HepG2 (cell line): Measurements from ENCODE around the gene CLUH. TPM values are rescaled to one million over a fixed set of nuclear protein-coding genes. Genes with fewer than 3 reads are reported as not detected.

Experiments
- ATAC-seq: fragments of 200-7000 bp; cut with Tn5 transposase; 3 replicates; pipeline ENCODE4 v1.9.1; 2020; ENCODE audit warnings: mild to moderate bottlenecking, moderate library complexity
- BruUV-seq: library from RNA; stranded (reverse); fragments of 400-500 nt; replicated peaks from 2 replicates; lab custom pipeline; 2021; lab: Mats Ljungman, UMichigan
- CTCF ChIA-PET: fragments of 300-600 bp; formaldehyde crosslinking; extraction: SDS; loops from one replicate; lab custom pipeline; 2021; ENCODE audit warnings: low total read pairs, inconsistent platforms, low intra/inter-chr PET ratio; lab: Yijun Ruan, JAX
- POLR2A ChIA-PET: fragments of 350-600 bp; sonication (Branson Sonifier 250); formaldehyde crosslinking; loops from one replicate; lab custom pipeline; 2020; ENCODE audit warnings: antibody characterized with exemption, inconsistent platforms; lab: Yijun Ruan, JAX
- DNase-seq: peaks from one replicate; pipeline ENCODE4 v3.0.0-alpha.2; 2015; ENCODE audit warnings: low spot score
- FAIRE-seq: peaks from 3 replicates; lab custom pipeline; 2011; peaks lifted over from hg19 to GRCh38; lab: Jason Lieb, UNC
- H2AFZ ChIP-seq: one replicate; pipeline ENCODE4 v1.6.1; 2011; ENCODE audit warnings: low read length, inconsistent platforms
- H3K27ac ChIP-seq: fragments of 300-600 bp; 3 replicates; pipeline ENCODE4 v1.8.0; 2011; ENCODE audit warnings: mixed run types, mild to moderate bottlenecking, mixed read lengths, low read length, inconsistent platforms; ENCODE audit not compliant: insufficient read depth; ENCODE audit errors: extremely low read length
- H3K27me3 ChIP-seq, 2 experiments: fragments of 200-600 bp in 1 of 2; 2 replicates in 1 of 2; 3 replicates in 1 of 2; pipeline versions ENCODE4 v1.6.0 to v1.8.0; 2011; ENCODE audit warnings: low read length in 2 of 2, mild to moderate bottlenecking in 2 of 2, moderate library complexity in 2 of 2, inconsistent platforms in 1 of 2; ENCODE audit not compliant: insufficient read depth in 2 of 2, control insufficient read depth in 1 of 2
- H3K36me3 ChIP-seq, 2 experiments: fragments of 200-600 bp in 1 of 2; replicated peaks in 1 of 2; 2 replicates in 1 of 2; 3 replicates in 1 of 2; pipeline versions ENCODE4 v1.5.1 to v1.8.0; 2011; ENCODE audit warnings: low read length in 2 of 2, inconsistent platforms in 1 of 2; ENCODE audit not compliant: insufficient read depth in 2 of 2, control insufficient read depth in 1 of 2
- H3K4me1 ChIP-seq: 2 replicates; pipeline ENCODE4 v1.5.1; 2012; ENCODE audit warnings: low read length, inconsistent platforms; ENCODE audit not compliant: insufficient read depth
- H3K4me2 ChIP-seq: 2 replicates; pipeline ENCODE4 v1.6.0; 2011; ENCODE audit warnings: low read depth, low read length, inconsistent platforms
- H3K4me3 ChIP-seq, 3 experiments: fragments of 200-600 bp in 1 of 3; sonication (generic), shearing (Covaris generic) in 1 of 3; replicated peaks in 1 of 3; 2 replicates each; pipeline ENCODE4 v1.5.1; 2011 to 2016; ENCODE audit warnings: low read length in 3 of 3, inconsistent platforms in 2 of 3, low read depth in 2 of 3, mild to moderate bottlenecking in 2 of 3, control low read depth in 1 of 3, mixed read lengths in 1 of 3; ENCODE audit not compliant: insufficient read depth in 1 of 3
- H3K79me2 ChIP-seq: one replicate; pipeline ENCODE4 v1.6.1; 2011; ENCODE audit warnings: low read length, inconsistent platforms; ENCODE audit not compliant: insufficient read depth
- H3K9ac ChIP-seq: 2 replicates; pipeline ENCODE4 v1.6.0; 2011; ENCODE audit warnings: mild to moderate bottlenecking, low read depth, low read length, inconsistent platforms; ENCODE audit not compliant: insufficient read depth
- H3K9me3 ChIP-seq: 2 replicates; pipeline ENCODE4 v1.5.1; 2012; ENCODE audit warnings: mild to moderate bottlenecking, low read length
- H4K20me1 ChIP-seq: 2 replicates; pipeline ENCODE4 v1.6.0; 2011; ENCODE audit warnings: inconsistent platforms, mild to moderate bottlenecking, low read length, moderate library complexity; ENCODE audit not compliant: insufficient read depth
- CHD2 ChIP-seq: IDR thresholded peaks from 2 replicates; pipeline ENCODE4 v1.6.1; 2011; ENCODE audit warnings: low read depth, low read length, improper control_type of control experiment
- FOSL2 ChIP-seq: sonication (generic); formaldehyde crosslinking; IDR thresholded peaks from 2 replicates; pipeline ENCODE4 v1.4.0; 2020; ENCODE audit warnings: missing genetic modification reagents
- GATAD1 ChIP-seq: IDR thresholded peaks from 2 replicates; pipeline ENCODE4 v1.6.1; 2016; ENCODE audit warnings: missing genetic modification reagents, missing compliant biosample characterization
- NFYC ChIP-seq: IDR thresholded peaks from 2 replicates; pipeline ENCODE4 v1.6.1; 2016; ENCODE audit warnings: missing genetic modification reagents, missing compliant biosample characterization
- SIN3A ChIP-seq: IDR thresholded peaks from 2 replicates; pipeline ENCODE4 v1.6.1; 2011; ENCODE audit warnings: low read depth, mild to moderate bottlenecking, control low read depth, low read length, borderline replicate concordance
- ZNF335 ChIP-seq: sonication (generic); formaldehyde crosslinking; IDR thresholded peaks from 2 replicates; pipeline ENCODE4 v1.4.0; 2020; ENCODE audit warnings: missing genetic modification reagents
- WGBS: methylation state at CpG from one replicate; pipeline ENCODE4 v1.1.6; 2017; ENCODE audit warnings: low lambda C conversion rate; 5-methylcytosine and 5-hydroxymethylcytosine counted together
- in situ Hi-C: cut with HindIII; loops from 2 replicates; pipeline ENCODE4 v1.10.0; 2017; ENCODE audit warnings: low pct_unique_long_range_greater_than_20kb; ENCODE audit not compliant: extremely low pct_ligation_motif_present
- intact Hi-C: fragments of 100-400 bp; cut with micrococcal nuclease; formaldehyde crosslinking; loops from one replicate; pipeline ENCODE4 v1.10.0; 2022; ENCODE audit not compliant: unreplicated experiment
- polyA plus RNA-seq, 8 experiments: library from polyadenylated mRNA; depleted of rRNA in 3 of 8; stranded (reverse) in 7 of 8; unstranded in 1 of 8; fragments of >200 nt; fragmentation: Illumina TruSeq in 4 of 8; extraction: Trizol in 4 of 8; gene quantifications; 2 replicates each; pipeline versions ENCODE4 v1.2.1 to v1.2.3, GENCODE V29; 2011 to 2016; ENCODE audit warnings: low read depth in 4 of 8, missing spikeins in 1 of 8, mixed read lengths in 1 of 8; ENCODE audit not compliant: insufficient read depth in 1 of 8
- total RNA-seq, 5 experiments: library from RNA; depleted of rRNA; stranded (reverse); fragments of >200 nt; fragmentation: Illumina TruSeq; extraction: Trizol; gene quantifications; 2 replicates each; pipeline ENCODE4 v1.2.3, GENCODE V29; 2016; ENCODE audit warnings: low read depth in 1 of 5
- TF ChIP-seq, protein P1 (sequence below): sonication (generic); formaldehyde crosslinking; IDR thresholded peaks from one replicate; pipeline ENCODE4 v1.5.1; 2020; ENCODE audit warnings: mild to moderate bottlenecking, missing genetic modification reagents; ENCODE audit errors: not compliant biosample characterization

CLUH gene
- total and polyA plus RNA-seq, 2 of the 13 experiments (the other 11 are each of a cell fraction or from before 2014, with no cell fraction given) = 30.9 to 60.5 TPM

DNA sequence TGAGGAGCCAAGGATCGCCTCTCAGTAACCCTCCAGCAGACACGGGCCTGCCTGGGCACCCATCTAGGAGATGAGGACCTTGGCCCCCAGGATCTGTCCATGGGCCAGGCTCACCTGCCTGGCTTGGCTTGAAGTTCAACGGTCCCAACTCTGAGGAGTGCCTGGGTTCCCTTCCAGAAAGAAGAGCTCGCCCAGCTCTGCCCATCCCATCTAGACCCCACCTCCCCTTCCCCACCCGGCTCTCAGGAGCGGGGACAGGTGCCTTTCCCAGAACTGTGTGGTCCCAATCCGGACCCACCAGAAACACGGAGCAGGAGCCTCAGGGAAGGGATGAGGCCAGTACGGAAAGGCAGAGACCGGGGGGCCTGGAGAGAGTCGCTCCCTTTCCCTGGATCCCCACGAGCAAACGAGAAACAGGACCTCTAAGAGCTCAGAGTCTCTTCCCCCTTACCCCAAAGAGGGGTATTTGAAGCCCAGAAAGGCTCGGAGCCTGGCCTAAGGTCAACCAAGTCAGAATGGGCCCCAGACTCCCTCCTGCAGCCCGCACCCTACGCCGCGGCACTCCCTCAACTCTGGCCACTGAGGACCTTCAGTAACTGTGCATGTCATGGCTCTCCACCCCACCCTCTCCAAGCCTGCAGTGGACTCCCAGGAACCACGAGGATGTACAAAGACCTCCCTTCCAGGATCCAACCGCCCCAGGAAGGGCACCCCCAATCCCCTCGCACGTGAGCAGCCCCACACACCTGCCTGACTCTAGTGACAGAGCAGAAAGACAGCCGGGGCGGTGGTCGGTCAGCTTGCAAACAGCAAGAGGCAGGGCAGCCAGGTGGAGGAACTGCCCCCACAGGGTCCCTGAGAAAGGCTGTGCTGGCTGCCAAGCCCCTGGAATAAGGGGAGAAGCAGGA lies 5.4 kb downstream of the CLUH start (continued):
- TF ChIP-seq, protein P1, sequence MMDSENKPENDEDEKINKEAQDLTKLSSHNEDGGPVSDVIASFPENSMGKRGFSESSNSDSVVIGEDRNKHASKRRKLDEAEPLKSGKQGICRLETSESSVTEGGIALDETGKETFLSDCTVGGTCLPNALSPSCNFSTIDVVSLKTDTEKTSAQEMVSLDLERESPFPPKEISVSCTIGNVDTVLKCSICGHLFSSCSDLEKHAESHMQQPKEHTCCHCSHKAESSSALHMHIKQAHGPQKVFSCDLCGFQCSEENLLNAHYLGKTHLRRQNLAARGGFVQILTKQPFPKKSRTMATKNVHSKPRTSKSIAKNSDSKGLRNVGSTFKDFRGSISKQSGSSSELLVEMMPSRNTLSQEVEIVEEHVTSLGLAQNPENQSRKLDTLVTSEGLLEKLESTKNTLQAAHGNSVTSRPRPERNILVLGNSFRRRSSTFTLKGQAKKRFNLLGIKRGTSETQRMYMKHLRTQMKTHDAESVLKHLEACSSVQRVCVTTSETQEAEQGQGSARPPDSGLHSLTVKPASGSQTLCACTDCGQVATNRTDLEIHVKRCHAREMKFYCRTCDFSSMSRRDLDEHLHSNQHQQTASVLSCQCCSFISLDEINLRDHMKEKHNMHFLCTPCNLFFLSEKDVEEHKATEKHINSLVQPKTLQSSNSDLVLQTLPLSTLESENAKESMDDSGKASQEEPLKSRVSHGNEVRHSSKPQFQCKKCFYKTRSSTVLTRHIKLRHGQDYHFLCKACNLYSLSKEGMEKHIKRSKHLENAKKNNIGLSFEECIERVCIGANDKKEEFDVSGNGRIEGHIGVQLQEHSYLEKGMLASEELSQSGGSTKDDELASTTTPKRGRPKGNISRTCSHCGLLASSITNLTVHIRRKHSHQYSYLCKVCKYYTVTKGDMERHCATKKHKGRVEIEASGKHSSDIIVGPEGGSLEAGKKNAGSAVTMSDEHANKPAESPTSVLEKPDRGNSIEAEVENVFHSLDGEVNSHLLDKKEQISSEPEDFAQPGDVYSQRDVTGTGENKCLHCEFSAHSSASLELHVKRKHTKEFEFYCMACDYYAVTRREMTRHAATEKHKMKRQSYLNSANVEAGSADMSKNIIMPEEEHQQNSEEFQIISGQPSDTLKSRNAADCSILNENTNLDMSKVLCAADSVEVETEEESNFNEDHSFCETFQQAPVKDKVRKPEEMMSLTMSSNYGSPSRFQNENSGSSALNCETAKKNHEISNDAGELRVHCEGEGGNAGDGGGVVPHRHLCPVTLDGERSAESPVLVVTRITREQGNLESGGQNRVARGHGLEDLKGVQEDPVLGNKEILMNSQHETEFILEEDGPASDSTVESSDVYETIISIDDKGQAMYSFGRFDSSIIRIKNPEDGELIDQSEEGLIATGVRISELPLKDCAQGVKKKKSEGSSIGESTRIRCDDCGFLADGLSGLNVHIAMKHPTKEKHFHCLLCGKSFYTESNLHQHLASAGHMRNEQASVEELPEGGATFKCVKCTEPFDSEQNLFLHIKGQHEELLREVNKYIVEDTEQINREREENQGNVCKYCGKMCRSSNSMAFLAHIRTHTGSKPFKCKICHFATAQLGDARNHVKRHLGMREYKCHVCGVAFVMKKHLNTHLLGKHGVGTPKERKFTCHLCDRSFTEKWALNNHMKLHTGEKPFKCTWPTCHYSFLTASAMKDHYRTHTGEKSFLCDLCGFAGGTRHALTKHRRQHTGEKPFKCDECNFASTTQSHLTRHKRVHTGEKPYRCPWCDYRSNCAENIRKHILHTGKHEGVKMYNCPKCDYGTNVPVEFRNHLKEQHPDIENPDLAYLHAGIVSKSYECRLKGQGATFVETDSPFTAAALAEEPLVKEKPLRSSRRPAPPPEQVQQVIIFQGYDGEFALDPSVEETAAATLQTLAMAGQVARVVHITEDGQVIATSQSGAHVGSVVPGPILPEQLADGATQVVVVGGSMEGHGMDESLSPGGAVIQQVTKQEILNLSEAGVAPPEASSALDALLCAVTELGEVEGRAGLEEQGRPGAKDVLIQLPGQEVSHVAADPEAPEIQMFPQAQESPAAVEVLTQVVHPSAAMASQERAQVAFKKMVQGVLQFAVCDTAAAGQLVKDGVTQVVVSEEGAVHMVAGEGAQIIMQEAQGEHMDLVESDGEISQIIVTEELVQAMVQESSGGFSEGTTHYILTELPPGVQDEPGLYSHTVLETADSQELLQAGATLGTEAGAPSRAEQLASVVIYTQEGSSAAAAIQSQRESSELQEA (CRISPR knock-in tag) = no peak
- TF ChIP-seq GATAD1 (CRISPR knock-in tag) = no peak

DNA sequence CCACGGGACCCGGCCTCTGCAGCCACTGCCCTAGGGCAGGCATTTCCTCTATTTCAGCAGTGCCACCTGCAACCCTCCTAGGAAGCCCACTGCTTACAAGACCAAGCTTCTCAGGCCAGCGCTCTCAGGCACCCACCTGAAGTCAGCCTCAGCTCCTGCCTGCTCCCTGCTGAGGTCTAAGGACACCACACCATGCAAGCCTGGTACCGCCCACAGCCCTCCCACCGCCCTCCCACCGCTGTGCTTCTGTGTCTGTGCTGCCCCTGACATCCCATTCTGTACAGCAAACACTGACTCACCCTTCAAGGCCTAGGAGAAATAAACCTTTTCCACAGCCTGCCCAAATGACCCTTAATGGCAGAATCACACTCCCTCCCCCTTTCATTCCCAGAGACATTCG lies 6.3 kb downstream of the CLUH start:
- intact Hi-C loops = no loop called here
- Histone ChIP-seq H3K4me2 (no peak overlapping the region), H2AFZ (no peak overlapping the region), H3K79me2 (peaks cover 56% of the 10 kb centered on the region), H3K27me3 (no peaks in the 10 kb centered on the region; a peak in 1 of 5 replicates)
- DNase-seq = peak; percentile 25
- BruUV-seq = no TSS peak
- in situ Hi-C loops = no loop called here
- CTCF ChIA-PET = no interaction called here
- WGBS = 92% methylated on average over 7 of the region's 7 CpGs
- TF ChIP-seq SIN3A (no peak), CHD2 (no peak), FOSL2 (peak; percentile 50), NFYC (no peak), ZNF335 (CRISPR knock-in tag) (no peak)
- TF ChIP-seq, all 625 proteins: peak for 1
- Histone ChIP-seq H3K9me3 (no peaks in the 10 kb centered on the region), H3K9ac (no peak overlapping the region), H3K4me1 (peaks cover 53% of the 10 kb centered on the region), H3K4me3 (no peak overlapping the region), H3K36me3 (peaks cover 25 to 56% of the 10 kb centered on the region in 2 experiments), H4K20me1 (peaks cover 52% of the 10 kb centered on the region), H3K27ac (no peak overlapping the region)
- FAIRE-seq (no peak), ATAC-seq (peak; percentile 5; the same call in 1 of the 3 replicates)
- POLR2A ChIA-PET = no interaction called here
